HG03520 (cell line): Measurements from ENCODE around the gene TSPEAR.

Experiments
- ATAC-seq: cut with Tn5 transposase; IDR thresholded peaks from one replicate; pipeline ENCODE4 v1.9.1; 2021; ENCODE audit warnings: mild to moderate bottlenecking, moderate library complexity; ENCODE audit not compliant: unreplicated experiment

Gene TSPEAR

GRCh38 chr21:44478801-44479167 is 232.6 kb downstream of the TSPEAR start:
- no peak for ATAC-seq

GRCh38 chr21:44478124-44478800 is 233.1 kb downstream of the TSPEAR start:
- ATAC-seq = no peak

GRCh38 chr21:44477712-44478111 is 233.7 kb downstream of the TSPEAR start:
- ATAC-seq = no peak

GRCh38 chr21:44477131-44477530 is 234.2 kb downstream of the TSPEAR start:
- ATAC-seq = no peak

- ATAC-seq = no peak
These were observed 236.0 kb downstream of the TSPEAR start for GRCh38 chr21:44475266-44475845.

- ATAC-seq = no peak
These were observed 237.3 kb downstream of the TSPEAR start for GRCh38 chr21:44473915-44474555.

- no peak for ATAC-seq
These were observed 239.4 kb downstream of the TSPEAR start for GRCh38 chr21:44471996-44472395.

GRCh38 chr21:44471341-44471740 is 240.0 kb downstream of the TSPEAR start:
- no peak for ATAC-seq

- no peak for ATAC-seq
These were observed 243.5 kb downstream of the TSPEAR start for GRCh38 chr21:44467859-44468195.

- no peak for ATAC-seq
These were observed 244.1 kb downstream of the TSPEAR start for GRCh38 chr21:44466996-44467858.

- ATAC-seq = no peak
These were observed 244.9 kb downstream of the TSPEAR start for GRCh38 chr21:44466351-44466954.

- ATAC-seq = no peak
These were observed 247.0 kb downstream of the TSPEAR start for GRCh38 chr21:44464351-44464750.

- ATAC-seq = no peak
These were observed 247.6 kb downstream of the TSPEAR start for GRCh38 chr21:44463724-44464123.

- no peak for ATAC-seq
These were observed 248.6 kb downstream of the TSPEAR start for GRCh38 chr21:44462834-44463200.

GRCh38 chr21:44462086-44462833 is 249.1 kb downstream of the TSPEAR start:
- no peak for ATAC-seq

- no peak for ATAC-seq
These were observed 249.8 kb downstream of the TSPEAR start for GRCh38 chr21:44461464-44462001.

- no peak for ATAC-seq
These were observed 250.4 kb downstream of the TSPEAR start for GRCh38 chr21:44461005-44461404.

- ATAC-seq = no peak
These were observed 251.0 kb downstream of the TSPEAR start for GRCh38 chr21:44460441-44460755.

GRCh38 chr21:44459712-44460440 is 251.5 kb downstream of the TSPEAR start:
- ATAC-seq = no peak
